Bone marrow (tissue), 2 donors: Measurements from ENCODE around the gene AK6.
"Not testable (repeated sequence)": the region's sequence is repeated elsewhere in the genome, so short reads cannot be mapped to it uniquely, and the experiment has no call there.

Source experiments
- DNase-seq, 2 donors: peaks; one replicate each; lab custom pipeline; 2025; lab: John Stamatoyannopoulos, UW

Gene AK6

GRCh38 chr5:69335341-69335935 lies 33.9 kb downstream of the AK6 start:
- no peak for DNase-seq

GRCh38 chr5:69334793-69335268 lies 34.5 kb downstream of the AK6 start:
- DNase-seq = peak; percentile 34 to 69

DNA sequence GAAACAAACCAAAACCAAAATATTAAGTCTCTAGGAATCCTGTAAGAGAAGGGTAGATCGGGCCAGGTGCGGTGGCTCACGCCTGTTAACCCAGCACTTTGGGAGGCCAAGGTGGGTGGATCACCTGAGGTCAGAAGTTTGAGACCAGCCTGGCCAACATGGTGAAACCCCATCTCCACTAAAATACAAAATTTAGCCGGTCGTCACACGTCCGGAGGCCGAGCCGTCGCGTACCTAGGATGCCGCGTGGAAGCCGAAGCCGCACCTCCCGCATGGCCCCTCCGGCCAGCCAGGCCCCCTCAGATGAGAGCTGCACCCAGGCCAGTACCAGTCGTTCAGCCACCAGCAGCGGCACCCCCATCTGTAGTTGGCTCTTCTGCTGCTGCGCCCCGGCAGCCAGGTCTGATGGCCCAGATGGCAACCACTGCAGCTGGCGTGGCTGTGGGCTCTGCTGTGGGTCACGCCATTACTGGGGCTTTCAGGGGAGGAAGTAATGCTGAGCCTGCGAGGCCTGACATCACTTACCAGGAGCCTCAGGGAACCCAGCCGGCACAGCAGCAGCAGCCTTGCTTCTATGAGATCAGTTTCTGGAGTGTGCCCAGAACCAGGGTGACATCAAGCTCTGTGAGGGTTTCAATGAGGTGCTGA lies 35.5 kb downstream of the AK6 start:
- not testable (repeated sequence) for DNase-seq

DNA sequence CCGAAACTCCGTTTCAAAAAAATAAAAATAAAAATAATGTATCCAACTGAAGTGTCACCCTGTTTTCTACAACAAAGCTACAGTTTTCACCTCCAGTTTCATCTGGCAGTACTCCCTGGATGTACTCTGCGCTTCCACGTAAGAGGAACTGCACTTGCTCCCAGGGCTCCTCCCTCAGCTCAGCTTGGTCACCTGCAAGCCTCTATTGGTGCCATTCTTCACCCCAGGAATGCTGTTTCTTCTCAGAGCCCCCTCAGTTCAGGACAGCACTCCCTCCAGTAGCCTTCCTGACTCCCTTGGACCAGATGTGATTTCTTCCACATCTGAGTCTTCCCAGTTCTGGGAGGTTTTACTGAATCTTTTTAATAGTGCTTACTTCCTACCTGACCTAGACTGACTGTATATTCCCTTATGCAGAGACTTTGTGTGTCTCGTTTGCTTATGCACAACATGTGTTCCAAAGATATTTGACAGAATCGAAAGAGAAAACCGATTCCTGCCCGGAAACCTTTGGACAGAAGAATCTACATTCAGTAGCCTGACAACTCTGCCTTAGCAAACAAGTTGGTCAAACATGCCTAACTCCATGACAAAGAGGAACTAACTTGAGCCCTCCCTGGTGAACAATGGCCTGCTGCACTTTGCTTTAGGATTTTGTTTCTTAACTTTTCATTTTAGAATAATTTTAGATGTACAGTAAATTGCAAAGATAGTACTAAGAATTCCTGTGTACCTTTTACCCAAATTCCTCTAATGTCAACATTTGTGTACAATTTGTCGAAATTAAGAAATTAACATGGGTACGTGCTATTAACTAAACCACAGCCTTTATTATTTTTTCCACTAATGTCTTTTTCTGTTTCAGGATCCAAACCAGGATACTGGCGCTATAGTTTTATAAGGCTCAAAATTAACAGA lies 37.5 kb downstream of the AK6 start:
- peak in 1 of 2 donors; percentile 30 for DNase-seq

DNA sequence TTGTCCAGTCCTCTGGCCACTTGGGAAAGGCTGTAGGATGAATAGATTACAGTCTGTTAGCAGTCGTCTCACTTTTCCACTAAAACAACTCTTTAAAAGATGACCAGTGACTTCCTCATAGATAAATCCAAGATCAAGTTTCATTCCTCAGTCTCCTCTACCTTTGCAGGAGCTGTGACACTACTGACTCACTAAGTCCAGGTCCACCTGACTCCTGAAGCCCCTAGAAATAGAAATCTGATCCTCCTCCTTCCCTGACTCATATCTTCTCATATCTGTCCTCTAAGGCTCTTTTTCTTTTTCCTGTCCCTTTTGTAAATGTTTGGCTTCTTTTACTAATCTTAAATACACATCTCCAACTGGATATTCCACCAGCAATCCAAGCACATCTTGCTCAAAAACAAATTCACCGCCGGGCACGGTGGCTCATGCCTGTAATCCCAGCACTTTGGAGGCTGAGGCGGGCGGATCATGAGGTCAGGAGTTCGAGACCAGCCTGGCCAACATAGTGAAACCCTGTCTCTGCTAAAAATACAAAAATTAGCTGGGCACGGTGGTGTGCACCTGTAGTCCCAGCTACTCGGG lies 39.3 kb downstream of the AK6 start:
- DNase-seq = no peak

DNA sequence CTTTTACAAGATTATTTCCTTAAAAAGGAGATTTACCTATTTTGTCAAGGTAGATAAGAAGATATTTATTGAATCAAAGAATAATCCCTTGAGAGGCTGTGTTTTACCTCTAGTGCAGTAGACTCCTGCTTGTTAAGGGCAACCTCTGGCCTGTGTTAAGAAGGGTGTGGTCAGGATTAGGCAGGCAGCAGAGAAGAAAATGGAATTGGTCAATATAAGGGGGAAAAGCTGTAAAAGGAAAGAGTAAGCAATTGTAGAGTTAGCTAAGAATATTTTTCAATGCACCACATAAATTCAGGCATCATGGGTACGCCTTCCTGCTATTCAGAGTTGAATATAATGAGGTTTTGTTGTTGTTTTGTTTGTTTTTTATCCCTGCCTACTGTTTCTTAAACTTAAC lies 43.0 kb downstream of the AK6 start:
- no peak for DNase-seq

GRCh38 chr5:69317391-69317790 lies 51.9 kb downstream of the AK6 start:
- DNase-seq = no peak

DNA sequence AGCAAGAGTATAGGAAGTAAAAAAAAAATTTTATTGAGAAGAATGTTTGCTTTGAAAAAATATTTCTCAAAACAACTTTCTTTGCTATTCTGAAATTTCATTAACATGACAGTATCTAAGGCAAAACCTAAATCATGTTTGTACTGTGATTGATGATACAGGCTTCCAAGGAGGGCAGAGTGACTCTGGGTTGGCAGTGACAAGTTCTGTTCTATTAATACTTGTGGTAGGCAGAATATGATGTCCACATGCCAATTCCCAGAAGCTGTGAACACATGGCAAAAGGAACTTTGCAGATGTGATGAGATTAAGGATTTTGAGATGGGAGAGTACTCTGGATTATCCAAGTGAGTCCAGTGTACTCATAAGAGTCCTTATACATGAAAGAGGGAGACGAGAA lies 53.3 kb downstream of the AK6 start:
- no peak for DNase-seq

GRCh38 chr5:69313428-69313827 lies 55.9 kb downstream of the AK6 start:
- DNase-seq = no peak

- DNase-seq = no peak
Observed at GRCh38 chr5:69312459-69313160, 56.7 kb downstream of the AK6 start.

- DNase-seq = no peak
Observed at GRCh38 chr5:69309380-69309779, 59.9 kb downstream of the AK6 start.

- DNase-seq = no peak
Observed at GRCh38 chr5:69308046-69308553, 61.2 kb downstream of the AK6 start.

- DNase-seq = no peak
Observed at GRCh38 chr5:69305512-69305911, 63.8 kb downstream of the AK6 start.
